GDM1 (cell line): ENCODE measurements around the gene CGREF1.

Experiments
- DNase-seq: peaks from one replicate; lab custom pipeline; 2025; lab: John Stamatoyannopoulos, UW

CGREF1 gene

DNA sequence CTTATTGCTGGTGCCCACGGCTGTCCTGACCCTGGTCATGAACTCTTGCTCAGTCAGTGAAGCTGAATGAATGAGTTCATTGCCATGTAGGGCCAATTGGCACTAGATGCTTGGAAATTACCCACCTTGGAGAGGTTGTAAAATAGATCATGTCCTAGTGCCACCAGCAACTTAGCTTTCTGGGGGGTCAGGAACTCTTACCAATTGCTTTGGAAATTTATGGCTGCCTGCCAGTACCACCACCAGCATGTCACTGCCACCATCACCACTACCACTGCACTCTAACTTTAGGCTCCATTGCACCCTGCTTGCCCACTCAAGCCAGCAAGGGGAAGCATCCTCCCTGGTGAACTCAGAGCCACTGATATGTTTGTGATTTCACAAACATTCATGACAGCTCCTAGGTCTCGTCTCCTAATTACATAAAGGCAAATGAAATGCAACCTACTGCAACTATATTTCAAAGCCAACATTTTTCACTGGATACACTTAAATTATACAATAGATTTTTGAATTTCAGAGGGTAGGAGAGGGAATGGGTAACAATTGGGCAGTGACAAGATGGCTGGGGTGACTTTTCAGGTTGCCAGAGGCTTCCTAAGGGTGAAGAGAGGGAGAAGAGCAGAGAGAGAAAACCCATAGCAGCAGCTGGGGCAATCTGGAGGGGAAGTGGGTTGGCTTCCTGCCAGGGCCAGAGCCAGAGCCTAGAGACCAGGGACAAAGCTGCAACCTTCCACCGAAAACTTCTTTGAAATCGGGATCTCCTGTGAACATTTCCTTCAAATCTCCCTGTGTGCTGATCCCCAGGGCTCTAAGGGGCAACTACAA is 44.0 kb downstream of the CGREF1 start:
- peak; percentile 60 for DNase-seq

DNA sequence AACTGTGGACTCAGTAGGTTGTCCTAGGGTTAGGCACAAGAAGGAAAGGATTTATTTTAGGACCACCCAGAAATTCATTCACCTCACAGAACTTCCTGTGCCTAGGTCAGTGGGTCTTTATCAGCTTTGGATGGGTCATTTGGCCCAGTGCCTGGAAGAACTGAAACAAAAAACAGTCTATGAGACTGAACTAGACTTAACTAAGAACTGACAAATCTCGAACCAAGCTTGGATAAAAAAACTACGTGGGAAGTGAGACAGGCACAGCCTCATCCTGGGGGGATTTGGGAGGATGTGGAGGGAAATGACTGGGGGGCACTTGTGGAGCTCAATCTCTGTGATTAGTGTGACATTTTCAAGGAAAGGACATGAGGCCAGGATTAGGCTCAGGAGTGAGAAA is 45.1 kb downstream of the CGREF1 start:
- no peak for DNase-seq

DNA sequence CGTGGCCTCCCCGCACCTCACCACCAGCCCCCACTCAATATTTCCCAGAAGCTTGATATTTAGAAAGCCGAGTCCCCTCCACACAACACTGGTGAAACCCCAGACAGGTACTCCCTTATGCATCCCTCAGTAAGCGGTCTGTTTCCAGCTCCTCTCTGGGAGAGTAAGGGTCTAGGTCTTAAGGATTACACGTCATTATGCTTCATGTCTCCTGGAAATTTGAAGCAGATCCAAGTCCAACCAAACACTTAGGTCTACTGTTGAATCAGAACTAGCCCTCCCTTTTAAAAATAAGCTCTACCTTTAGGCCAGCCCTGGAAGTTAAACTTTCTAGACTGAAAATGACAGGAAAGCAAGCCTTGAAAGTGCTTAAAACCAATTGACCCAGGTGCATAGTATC is 46.0 kb downstream of the CGREF1 start:
- DNase-seq: no peak

DNA sequence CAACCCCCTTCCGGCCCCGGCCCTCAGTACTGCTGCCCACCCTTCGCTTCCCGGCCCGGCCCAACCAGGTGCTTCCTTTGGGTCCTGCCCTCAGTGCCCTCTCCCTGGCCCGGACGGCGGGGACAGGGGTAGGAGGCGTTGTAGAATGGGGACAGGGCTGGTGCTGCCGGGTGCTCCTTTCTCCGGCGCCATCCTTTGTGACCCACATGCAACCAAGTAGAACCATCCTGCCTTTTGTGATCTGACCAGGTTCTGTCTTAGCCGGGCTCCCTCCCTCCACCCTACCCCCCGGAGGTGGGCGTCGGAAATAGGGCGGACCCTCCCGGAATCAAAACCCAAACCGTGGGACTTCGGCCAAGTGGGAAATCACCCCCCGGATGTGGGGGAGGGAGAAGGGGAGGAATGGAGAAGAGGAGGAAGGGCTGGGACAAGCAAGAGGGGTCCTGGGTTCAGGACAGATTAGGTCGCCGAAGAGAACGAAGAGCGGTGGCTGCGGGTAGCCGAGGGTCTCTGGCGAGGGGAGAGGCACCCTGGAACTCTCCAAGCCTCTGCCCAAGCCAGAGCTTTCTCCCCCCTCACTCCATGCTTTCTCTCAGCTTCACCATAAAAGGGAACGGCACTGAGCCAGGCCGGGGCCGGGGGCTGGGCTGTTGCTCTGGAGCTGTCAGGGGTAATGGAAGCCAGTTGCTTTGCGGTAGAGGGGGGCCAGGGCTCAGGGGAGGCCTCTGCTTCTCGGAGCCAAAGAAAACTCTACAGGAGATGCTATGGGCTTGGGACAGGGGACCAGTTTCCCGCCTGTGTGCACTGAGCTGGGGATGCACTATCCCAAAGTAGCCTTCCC is 46.7 kb downstream of the CGREF1 start:
- DNase-seq: no peak

DNA sequence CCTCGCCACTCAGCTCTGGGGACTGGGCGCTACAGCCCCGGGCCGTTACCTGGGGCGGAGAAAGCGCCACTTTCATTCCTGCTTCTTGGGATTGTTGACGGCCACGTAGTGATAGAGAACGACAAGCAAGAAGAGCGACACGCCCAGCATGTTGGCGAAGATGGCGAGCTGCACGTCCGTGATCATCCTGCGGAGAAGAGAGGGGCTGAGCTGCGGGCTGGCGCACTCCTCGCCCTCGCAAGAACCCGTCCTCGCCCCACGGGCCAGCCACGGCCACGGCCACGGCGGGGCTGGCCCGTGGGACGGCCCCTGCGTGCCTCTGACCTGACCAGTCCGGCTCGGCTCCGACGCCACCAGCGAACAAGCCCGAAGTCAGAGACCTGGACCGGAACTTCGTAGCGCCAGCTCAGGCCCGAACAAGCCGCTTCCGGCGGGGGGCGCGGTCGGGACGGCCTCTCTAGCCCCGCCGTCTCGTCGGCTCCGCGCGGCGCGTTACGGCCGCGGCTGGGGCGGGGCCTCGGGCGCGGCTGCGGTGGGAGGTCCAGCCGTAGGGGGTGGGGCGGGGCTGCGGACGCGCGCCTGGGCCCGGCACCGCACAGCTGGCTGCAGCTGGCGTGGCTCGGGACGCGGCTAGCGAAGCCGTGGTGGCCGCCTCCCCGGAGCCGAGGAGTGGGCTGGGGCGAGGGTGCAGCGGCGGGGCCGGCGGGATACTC is 47.5 kb downstream of the CGREF1 start, which contains the start of gene OST4:
Gene OST4, minus strand, starts transcription at position 378 of the 713 bp plus-strand sequence.
- peak; percentile 91 for DNase-seq

DNA sequence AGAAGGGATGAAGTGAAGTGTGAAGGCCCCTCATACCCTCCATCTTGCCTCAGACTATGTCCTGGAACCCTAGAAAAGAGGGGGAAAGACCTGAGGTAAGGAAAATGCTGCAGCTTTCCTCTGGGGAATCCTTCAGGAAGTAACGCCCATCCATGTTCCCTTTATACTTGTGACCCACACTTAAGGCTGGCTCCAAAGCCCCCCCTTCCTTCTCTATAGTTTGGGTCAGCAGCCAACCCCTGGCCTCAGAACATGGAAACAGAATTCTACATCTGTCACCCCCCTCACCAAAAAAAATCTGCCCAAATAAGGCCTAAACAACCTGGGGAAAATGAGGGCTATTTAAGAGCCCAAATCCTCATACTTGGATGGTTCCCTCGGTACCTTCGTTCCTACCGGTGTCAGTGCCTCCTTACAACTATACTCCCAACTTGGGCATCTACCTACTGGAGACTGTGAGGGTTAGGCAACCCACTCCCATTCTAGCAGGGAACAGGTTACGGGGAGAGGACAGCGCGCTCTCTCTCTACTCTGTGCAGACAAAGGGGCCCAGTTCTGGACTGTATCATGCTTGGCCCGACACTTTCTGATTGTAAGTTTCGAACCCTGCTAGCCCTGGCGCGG is 48.2 kb downstream of the CGREF1 start:
- no peak for DNase-seq

DNA sequence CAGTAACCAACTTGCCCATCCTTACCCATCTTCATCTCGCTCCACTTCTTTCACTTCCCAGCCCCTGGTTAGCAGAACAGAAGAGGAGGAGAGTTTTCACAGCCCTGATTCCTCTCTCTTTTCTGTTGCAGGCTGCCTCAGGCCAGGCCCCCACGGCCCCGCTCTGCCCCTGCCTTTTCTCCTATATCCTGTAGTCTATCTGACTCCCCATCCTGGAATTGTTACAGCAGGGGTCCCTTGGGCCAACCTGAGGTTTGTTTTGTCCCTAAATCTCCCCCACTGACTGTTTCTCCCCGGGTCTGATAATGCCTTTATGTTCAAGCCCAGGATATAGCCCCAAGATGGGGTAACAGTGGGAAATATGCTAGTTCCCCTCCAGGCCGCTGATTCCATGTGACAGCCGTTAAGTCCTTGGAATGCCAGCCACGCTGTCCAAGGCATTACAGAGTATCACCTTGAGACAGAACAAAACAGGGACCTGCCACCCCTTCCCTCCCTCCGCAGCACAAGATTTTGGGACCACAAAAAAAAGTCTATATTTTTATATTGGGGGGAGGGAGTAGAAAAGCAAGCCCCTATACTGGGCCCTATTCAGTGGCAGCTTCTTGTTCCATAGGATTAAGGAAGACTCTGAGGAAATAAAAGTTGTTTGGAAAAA is 48.8 kb downstream of the CGREF1 start:
- no peak for DNase-seq

DNA sequence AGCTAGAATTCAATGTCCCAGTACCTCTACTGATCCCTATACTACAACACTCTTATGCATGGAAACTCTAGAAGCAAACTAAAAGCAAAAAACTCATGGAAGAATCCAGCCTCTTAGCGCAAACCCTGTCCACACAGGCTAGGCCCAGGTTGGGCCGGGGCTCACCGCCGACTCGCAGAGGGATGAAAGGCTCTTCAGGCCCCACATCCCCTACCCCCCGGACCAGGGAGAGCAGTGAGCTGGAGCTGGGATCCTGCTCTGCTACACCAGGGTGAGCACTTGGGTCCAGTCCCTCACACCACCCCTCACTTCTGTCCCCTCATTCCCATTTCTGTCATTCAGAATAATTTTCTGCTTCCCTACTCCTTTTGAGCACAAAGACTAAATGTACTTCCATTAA is 49.5 kb downstream of the CGREF1 start:
- no peak for DNase-seq

DNA sequence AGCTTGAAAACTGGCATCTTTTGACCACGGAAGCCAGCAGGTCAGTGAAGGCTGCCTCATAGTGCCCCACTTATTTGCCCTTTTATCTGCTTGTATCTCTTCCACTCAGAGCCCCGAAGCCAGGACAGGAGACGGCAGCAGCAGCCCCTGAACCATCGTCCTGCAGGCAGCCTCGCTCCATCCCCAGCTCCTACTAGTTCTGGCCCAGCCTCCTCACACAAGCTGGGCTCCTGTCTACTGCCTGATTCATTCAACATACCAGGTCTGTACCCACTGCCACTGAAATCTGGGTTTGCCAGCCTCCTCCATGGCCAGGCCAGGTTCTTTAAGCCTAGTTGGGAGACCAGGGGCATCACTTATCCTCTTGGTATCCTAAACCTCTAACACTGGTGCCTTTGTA is 51.5 kb downstream of the CGREF1 start:
- no peak for DNase-seq

DNA sequence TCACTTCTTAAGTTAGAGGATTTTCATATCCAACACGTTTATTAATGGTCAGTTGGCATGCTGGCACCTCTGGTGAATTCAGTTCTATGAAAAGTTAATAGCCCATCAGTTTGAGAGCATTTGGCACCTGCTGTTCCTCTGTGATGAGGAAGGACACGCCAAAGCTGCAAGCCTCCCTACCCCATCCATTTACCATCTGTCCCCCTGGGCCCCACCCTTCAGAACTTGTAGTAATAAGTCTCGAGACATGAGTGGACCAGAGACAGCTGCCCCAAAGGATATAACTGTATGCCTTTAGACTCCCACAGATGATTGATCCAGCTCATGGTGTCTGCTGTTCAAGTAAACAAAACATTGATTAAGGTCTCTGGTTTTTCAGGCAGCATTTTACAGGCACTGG is 53.8 kb downstream of the CGREF1 start:
- no peak for DNase-seq

DNA sequence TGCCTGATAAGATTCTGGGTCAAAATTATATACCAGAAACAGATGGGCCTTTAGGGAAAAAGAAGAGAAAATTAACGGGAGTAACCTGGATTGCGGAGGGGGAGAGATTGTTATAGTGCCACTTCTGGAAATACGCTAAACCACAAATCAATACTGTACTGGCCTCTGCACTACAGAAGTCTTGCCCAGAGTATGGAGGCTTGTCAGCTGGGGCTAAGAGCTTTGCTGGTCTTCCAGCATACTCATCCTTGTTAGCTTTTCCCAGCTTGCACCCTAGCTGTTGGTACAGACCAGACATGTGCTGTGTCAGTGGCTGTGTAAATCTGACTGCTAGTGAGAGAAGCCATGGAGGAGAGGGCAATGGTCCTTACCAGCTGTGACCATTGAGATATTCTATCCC is 58.6 kb downstream of the CGREF1 start:
- DNase-seq: no peak

DNA sequence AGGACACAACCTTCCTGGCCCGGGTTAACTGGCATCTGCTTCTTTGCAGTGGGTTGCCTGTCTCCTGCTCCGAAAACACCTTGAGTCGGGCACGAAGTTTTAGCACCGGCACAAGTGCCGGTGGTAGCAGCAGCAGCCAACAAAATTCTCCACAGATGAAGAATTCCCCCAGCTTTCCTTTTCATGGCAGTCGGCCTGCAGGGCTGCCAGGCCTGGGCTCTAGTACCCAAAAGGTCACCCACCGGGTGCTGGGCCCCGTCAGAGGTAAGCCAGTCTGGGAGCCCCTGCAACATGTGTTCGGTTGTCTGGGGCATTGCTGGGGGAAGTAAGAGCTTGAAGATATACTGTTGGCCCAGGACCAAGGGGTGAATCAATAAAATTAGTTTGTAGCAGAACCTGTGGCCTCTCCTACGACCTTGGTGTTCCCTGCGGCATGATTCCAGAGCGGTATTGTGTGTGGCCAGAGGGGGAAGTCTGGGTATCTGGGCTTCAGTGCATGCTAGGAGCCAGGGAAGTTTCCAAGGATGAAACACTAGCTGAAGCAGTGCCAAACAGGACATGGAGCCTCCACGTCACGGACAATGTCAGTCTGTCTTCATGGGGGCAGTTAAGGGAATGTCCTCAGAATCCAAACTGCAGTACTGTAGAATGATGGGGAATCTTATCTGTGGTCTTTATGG is 59.6 kb downstream of the CGREF1 start:
- no peak for DNase-seq

DNA sequence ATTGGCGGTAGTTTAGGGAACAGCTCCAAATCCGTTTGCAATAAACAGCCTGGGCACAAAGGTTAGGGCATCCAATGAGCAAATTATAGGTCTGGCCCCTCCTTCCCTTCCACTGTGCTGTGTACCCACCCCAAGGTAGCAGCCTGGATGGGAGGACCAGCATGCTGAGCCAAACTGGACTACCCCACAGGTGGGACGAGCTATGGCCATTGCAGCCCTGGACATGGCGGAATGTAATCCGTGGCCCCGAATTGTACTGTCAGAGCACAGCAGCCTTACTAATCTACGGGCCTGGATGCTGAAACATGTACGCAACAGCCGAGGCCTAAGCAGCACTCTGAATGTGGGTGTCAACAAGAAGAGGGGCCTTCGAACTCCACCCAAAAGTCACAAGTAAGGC is 60.7 kb downstream of the CGREF1 start:
- no peak for DNase-seq

DNA sequence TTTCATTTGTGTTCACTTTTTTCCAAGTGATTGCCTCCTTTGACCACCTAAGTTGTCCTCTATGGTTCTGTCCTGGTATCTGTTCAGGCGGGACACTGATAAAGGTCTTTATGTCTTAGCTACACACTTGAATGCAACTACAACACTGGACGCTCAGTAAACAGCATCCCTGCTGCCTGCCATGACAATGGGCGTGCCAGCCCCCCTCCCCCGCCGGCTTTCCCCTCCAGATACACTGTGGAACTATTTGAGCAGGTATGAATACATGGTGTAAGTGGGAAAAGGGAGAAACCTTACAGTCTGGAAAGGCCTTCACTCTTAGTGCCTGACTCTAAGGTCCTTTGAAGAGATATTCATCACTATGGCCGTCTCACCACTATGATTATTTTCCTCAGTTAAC is 61.7 kb downstream of the CGREF1 start:
- no peak for DNase-seq

DNA sequence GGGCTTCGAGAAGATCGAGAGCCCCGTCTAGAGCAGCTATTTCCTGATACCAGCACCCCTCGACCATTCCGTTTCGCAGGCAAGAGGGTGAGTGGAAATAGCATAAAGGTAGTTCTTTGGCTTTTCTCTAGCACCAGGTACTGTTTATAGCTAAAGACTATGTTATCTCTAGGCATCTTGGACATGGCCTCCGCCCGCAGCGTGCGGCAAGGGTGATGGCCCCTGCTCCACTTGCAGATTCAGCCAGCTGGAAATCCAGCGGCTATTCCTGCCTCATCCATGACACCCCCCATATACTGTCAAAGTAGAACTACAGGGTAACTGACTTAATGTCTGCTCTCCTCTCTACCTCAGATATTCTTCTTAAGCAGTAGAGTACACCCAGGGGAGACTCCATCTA is 64.2 kb downstream of the CGREF1 start:
- no peak for DNase-seq

DNA sequence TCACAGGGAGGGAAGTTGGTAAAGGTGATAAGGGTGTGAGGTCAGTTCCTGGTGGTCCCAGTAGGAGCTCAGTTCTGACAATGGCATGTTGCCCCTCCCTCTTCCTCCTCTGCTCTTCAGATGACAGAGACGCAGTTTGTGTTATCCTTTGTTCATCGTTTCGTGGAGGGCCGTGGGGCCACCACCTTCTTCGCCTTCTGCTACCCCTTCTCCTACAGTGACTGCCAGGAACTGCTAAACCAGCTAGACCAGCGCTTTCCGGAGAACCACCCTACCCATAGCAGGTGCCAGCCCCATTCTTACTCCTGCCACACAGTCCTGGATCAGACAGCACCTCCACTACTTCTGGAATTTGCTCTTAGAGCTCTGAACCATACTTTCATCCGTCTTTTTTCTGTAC is 65.2 kb downstream of the CGREF1 start:
- no peak for DNase-seq

DNA sequence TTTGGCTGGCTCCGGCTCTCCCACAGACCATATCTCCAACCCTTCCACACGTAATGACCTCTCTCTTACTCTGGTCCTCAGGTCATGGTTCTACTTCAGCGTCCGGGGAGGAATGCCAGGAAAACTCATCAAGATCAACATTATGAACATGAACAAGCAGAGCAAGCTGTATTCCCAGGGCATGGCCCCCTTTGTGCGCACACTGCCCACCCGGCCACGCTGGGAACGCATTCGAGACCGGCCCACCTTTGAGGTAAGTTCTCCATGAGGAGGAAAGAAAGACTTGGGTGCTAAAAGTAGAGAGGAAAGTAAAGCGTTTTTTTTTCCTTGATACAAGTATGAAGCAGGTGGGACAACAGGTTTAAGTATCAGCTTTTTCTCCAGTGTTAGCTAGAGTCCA is 65.6 kb downstream of the CGREF1 start:
- DNase-seq: no peak

DNA sequence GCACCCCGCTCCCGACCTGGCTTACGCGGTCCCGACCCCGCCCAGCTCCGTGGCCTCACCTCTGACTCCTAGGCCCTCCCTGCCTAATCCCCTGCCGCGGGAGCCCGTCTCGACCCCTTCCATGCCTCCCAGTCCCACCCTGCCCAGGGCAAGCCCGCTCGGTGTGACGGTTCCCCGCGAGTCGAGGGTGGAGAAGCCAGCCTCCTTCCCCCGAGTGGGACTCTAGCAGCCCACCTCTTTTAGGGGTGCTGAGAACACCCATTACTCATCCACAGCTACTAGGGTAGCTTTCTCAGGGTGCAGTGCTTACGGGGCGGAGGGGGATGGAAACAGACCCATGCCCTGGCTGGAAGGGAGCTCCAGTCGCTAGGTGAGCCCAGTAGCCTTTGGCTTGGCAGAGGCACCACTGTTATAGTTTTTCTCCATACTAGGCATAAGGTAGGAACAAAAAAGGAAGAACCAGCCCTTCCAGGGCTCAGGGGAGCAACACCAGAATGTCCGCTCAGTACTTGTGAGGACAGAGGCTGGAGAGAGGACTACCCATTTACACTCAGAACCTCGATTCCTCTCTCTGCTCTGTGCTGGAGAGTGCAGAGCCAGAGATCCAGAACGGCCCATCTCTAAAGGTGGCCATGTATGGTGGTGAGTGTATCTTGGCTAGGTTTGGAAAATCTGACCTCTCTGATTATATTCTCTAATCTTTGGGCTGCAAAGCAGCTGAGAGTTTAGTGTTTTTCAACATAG is 66.9 kb downstream of the CGREF1 start:
- DNase-seq: no peak

DNA sequence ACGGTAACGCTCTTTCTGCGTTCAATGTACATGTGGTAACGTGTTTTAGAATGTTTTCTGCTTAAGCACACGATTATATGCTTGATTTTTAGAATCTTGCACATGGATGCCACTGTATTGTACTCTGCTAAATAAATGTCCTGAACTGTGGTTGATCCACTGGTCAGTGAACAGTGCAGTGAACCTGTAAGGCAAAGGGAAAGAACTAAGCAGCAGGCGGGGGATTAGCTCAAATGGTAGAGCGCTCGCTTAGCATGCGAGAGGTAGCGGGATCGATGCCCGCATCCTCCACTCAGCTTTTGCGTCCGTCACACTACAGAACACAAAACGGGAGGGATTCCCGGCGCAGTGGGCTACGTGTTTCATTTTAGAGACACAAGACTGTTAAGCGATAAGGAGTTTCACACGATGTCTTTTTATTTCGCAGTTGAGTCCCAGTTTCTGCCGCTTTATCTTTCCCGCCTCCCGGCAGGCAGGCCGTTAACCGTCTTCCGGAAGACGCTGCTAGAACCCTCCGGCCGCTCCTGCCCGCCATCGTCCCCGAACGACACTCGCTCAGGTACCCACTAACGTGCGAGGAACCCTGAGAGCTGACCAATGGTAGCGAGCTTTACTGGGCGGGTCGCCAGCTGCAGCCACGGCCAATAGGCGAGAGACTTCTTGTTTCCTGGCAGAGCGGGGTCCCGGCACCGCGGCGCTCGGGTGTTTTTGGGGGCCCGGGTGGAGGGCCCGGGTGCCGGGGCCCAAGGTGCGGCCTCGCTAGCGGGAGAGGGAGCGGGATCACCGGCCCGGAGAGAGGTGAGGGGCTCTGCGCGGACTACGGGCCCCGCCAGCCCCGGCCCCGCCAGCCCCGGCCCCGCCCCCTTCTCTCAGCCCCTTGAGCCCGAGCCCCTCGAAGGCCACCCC is 67.7 kb downstream of the CGREF1 start, which contains the start of gene AGBL5:
Gene AGBL5, plus strand, starts transcription at position 673 of the 906 bp plus-strand sequence. CDS start 1,291 bp downstream, outside the sequence.
- DNase-seq: peak; percentile 91
